H1 (cell line): ENCODE data around the gene FAM114A2. TPM values are rescaled to one million over a fixed set of nuclear protein-coding genes. Genes with fewer than 3 reads are reported as not detected.
A peak's percentile ranks its signal among the peaks of the same experiment; 100 is the strongest.

Source experiments
- CTCF ChIA-PET: fragments of 300-600 bp; sonication (Branson Sonifier 250); formaldehyde crosslinking; loops from one replicate; lab custom pipeline; 2021; ENCODE audit not compliant: partially characterized antibody; lab: Charles Lee
- POLR2A ChIA-PET: fragments of 300-600 bp; sonication (Branson Sonifier 250); formaldehyde crosslinking; loops from one replicate; lab custom pipeline; 2021; ENCODE audit warnings: inconsistent platforms; ENCODE audit not compliant: partially characterized antibody; lab: Charles Lee
- DNase-seq, 2 experiments: peaks; one replicate each; pipeline versions ENCODE4 v3.0.0 to v3.0.0-alpha.2; 2010 to 2022; ENCODE audit warnings: low spot score in 2 of 2, low read depth in 1 of 2, mixed read lengths in 1 of 2
- FAIRE-seq: peaks from 2 replicates; lab custom pipeline; 2011; peaks lifted over from hg19 to GRCh38; lab: Jason Lieb, UNC
- H2AFZ ChIP-seq: 2 replicates; pipeline ENCODE4 v1.8.1; 2012; ENCODE audit warnings: low read length, inconsistent platforms
- H2AK5ac ChIP-seq: 2 replicates; pipeline ENCODE4 v1.6.1; 2013; ENCODE audit warnings: low read depth, low read length
- H2BK120ac ChIP-seq: replicated peaks from 2 replicates; pipeline ENCODE3; 2013; ENCODE audit warnings: low read depth, low read length, inconsistent platforms
- H2BK12ac ChIP-seq: 2 replicates; pipeline ENCODE4 v1.6.1; 2013; ENCODE audit warnings: low read depth, low read length
- H2BK15ac ChIP-seq: 2 replicates; pipeline ENCODE4 v1.6.1; 2013; ENCODE audit warnings: low read length
- H2BK20ac ChIP-seq: 2 replicates; pipeline ENCODE4 v1.6.1; 2013; ENCODE audit warnings: low read length
- H2BK5ac ChIP-seq: 2 replicates; pipeline ENCODE4 v1.6.1; 2013; ENCODE audit warnings: low read depth, low read length
- H3K14ac ChIP-seq: 2 replicates; pipeline ENCODE4 v1.6.1; 2013; ENCODE audit warnings: inconsistent platforms; ENCODE audit not compliant: insufficient read length
- H3K18ac ChIP-seq: 2 replicates; pipeline ENCODE4 v1.6.1; 2013; ENCODE audit warnings: low read length; ENCODE audit errors: extremely low read depth
- H3K23ac ChIP-seq: 2 replicates; pipeline ENCODE4 v1.6.1; 2013; ENCODE audit warnings: inconsistent platforms; ENCODE audit not compliant: insufficient read length
- H3K23me2 ChIP-seq: 2 replicates; pipeline ENCODE4 v1.6.1; 2013; ENCODE audit warnings: low read depth, low read length
- H3K27ac ChIP-seq: 2 replicates; pipeline ENCODE4 v1.6.1; 2011; ENCODE audit warnings: low read depth, low read length, inconsistent platforms
- H3K27me3 ChIP-seq, 4 experiments: replicated peaks in 1 of 4; 1 replicate in 1 of 4; 2 replicates in 3 of 4; pipeline versions ENCODE4 v1.6.1 to v1.8.1; 2011 to 2013; ENCODE audit warnings: low read length in 3 of 4, mild to moderate bottlenecking in 3 of 4, inconsistent platforms in 2 of 4, mixed read lengths in 2 of 4, moderate library complexity in 1 of 4; ENCODE audit not compliant: control insufficient read depth in 3 of 4, insufficient read depth in 3 of 4; ENCODE audit errors: extremely low read depth in 1 of 4
- H3K36me3 ChIP-seq, 4 experiments: 2 replicates each; pipeline versions ENCODE4 v1.6.1 to v1.8.1; 2011 to 2013; ENCODE audit warnings: mild to moderate bottlenecking in 4 of 4, low read length in 3 of 4, moderate library complexity in 2 of 4, control low read depth in 1 of 4, inconsistent platforms in 1 of 4; ENCODE audit not compliant: insufficient read depth in 4 of 4, control insufficient read depth in 2 of 4
- H3K4ac ChIP-seq: replicated peaks from 2 replicates; pipeline ENCODE3; 2013; ENCODE audit warnings: low read length, low read depth, mixed read lengths, inconsistent platforms; ENCODE audit not compliant: insufficient read length
- H3K4me1 ChIP-seq, 4 experiments: replicated peaks in 1 of 4; 1 replicate in 1 of 4; 2 replicates in 3 of 4; pipeline versions ENCODE4 v1.6.1 to v1.8.1; 2011 to 2013; ENCODE audit warnings: low read length in 3 of 4, inconsistent platforms in 2 of 4, mixed read lengths in 1 of 4; ENCODE audit not compliant: insufficient read depth in 4 of 4, control insufficient read depth in 3 of 4
- H3K4me2 ChIP-seq, 2 experiments: 2 replicates each; pipeline versions ENCODE4 v1.6.1 to v1.8.1; 2011 to 2013; ENCODE audit warnings: low read depth in 2 of 2, low read length in 2 of 2, control low read depth in 1 of 2, inconsistent platforms in 1 of 2, mild to moderate bottlenecking in 1 of 2; ENCODE audit not compliant: insufficient read depth in 1 of 2
- H3K4me3 ChIP-seq, 4 experiments: fragments of 200-600, 300-600 bp in 1 of 4; sonication (generic), shearing (Covaris generic), sonication (Bioruptor Twin) in 1 of 4; 2 replicates each; pipeline versions ENCODE4 v1.5.1 to v1.8.1; 2011 to 2016; ENCODE audit warnings: low read length in 4 of 4, low read depth in 3 of 4, control low read depth in 2 of 4, inconsistent platforms in 2 of 4, mild to moderate bottlenecking in 2 of 4, mixed read lengths in 1 of 4, moderate library complexity in 1 of 4; ENCODE audit not compliant: insufficient read depth in 2 of 4; ENCODE audit errors: extremely low read depth in 1 of 4
- H3K56ac ChIP-seq: replicated peaks from 2 replicates; pipeline ENCODE3; 2013; ENCODE audit warnings: low read depth, mild to moderate bottlenecking, mixed read lengths, low read length, inconsistent platforms; ENCODE audit not compliant: insufficient read length
- H3K79me1 ChIP-seq: 2 replicates; pipeline ENCODE4 v1.6.1; 2013; ENCODE audit warnings: low read depth, low read length, control low read depth
- H3K79me2 ChIP-seq, 2 experiments: 2 replicates each; pipeline versions ENCODE4 v1.6.1 to v1.8.1; 2012 to 2013; ENCODE audit warnings: low read length in 2 of 2, mild to moderate bottlenecking in 2 of 2, inconsistent platforms in 1 of 2; ENCODE audit not compliant: insufficient read depth in 2 of 2, control insufficient read depth in 1 of 2
- H3K9ac ChIP-seq, 4 experiments: replicated peaks in 1 of 4; 1 replicate in 1 of 4; 2 replicates in 3 of 4; pipeline versions ENCODE4 v1.6.1 to v1.8.1; 2011 to 2013; ENCODE audit warnings: low read depth in 3 of 4, low read length in 3 of 4, control low read depth in 2 of 4, mild to moderate bottlenecking in 2 of 4, moderate library complexity in 2 of 4, inconsistent platforms in 1 of 4; ENCODE audit errors: extremely low read depth in 1 of 4
- H3K9me3 ChIP-seq, 2 experiments: 2 replicates each; pipeline versions ENCODE4 v1.6.1 to v1.8.1; 2012 to 2013; ENCODE audit warnings: mild to moderate bottlenecking in 2 of 2, moderate library complexity in 2 of 2, control low read depth in 1 of 2, inconsistent platforms in 1 of 2, low read depth in 1 of 2, low read length in 1 of 2, mixed read lengths in 1 of 2; ENCODE audit not compliant: insufficient read depth in 2 of 2
- H4K20me1 ChIP-seq, 2 experiments: replicated peaks in 1 of 2; 2 replicates each; pipeline versions ENCODE3 to v1.8.1; 2011 to 2013; ENCODE audit warnings: inconsistent platforms in 2 of 2, low read length in 2 of 2, mild to moderate bottlenecking in 1 of 2; ENCODE audit not compliant: insufficient read depth in 2 of 2, control insufficient read depth in 1 of 2
- H4K5ac ChIP-seq: 2 replicates; pipeline ENCODE4 v1.6.1; 2013; ENCODE audit warnings: low read length, low read depth, mixed read lengths, inconsistent platforms; ENCODE audit not compliant: insufficient read length
- H4K8ac ChIP-seq: 2 replicates; pipeline ENCODE4 v1.8.0; 2013; ENCODE audit warnings: mild to moderate bottlenecking, moderate library complexity, low read length, inconsistent platforms; ENCODE audit not compliant: insufficient read depth; ENCODE audit errors: extremely low read depth
- H4K91ac ChIP-seq: replicated peaks from 2 replicates; pipeline ENCODE3; 2013; ENCODE audit warnings: low read length, mixed read lengths, inconsistent platforms; ENCODE audit not compliant: insufficient read length
- CREB1 ChIP-seq: IDR thresholded peaks from 2 replicates; pipeline ENCODE4 v1.6.1; 2012; ENCODE audit warnings: inconsistent platforms
- FOSL1 ChIP-seq: IDR thresholded peaks from 2 replicates; pipeline ENCODE4 v1.6.1; 2011; ENCODE audit warnings: mild to moderate bottlenecking, low read depth, low read length, moderate library complexity; ENCODE audit not compliant: insufficient read depth
- GABPA ChIP-seq: IDR thresholded peaks from 2 replicates; pipeline ENCODE4 v1.6.1; 2011; ENCODE audit warnings: mild to moderate bottlenecking, low read length, moderate library complexity, borderline replicate concordance; ENCODE audit not compliant: insufficient read depth
- GTF2F1 ChIP-seq: IDR thresholded peaks from 2 replicates; pipeline ENCODE4 v1.6.1; 2012; ENCODE audit warnings: low read depth, low read length, improper control_type of control experiment, borderline replicate concordance
- HDAC6 ChIP-seq: IDR thresholded peaks from one replicate; pipeline ENCODE4 v1.7.1; 2012; ENCODE audit warnings: low read depth, mild to moderate bottlenecking, inconsistent platforms, low read length, moderate library complexity
- NANOG ChIP-seq: IDR thresholded peaks from 2 replicates; pipeline ENCODE4 v1.6.1; 2011; ENCODE audit warnings: low read length, low read depth, mild to moderate bottlenecking, inconsistent platforms; ENCODE audit not compliant: insufficient read depth, poor library complexity, severe bottlenecking
- NRF1 ChIP-seq: IDR thresholded peaks from 2 replicates; pipeline ENCODE4 v1.6.1; 2011; ENCODE audit warnings: mild to moderate bottlenecking, low read depth, low read length, improper control_type of control experiment
- POLR2A ChIP-seq, 2 experiments: IDR thresholded peaks; 1 replicate in 1 of 2; 2 replicates in 1 of 2; pipeline ENCODE4 v1.6.1; 2011; ENCODE audit warnings: low read depth in 2 of 2, low read length in 2 of 2, mild to moderate bottlenecking in 2 of 2; ENCODE audit errors: control extremely low read depth in 1 of 2
- POLR2AphosphoS5 ChIP-seq: IDR thresholded peaks from 2 replicates; pipeline ENCODE4 v1.6.1; 2011; ENCODE audit warnings: low read depth, low read length
- RBBP5 ChIP-seq: IDR thresholded peaks from 2 replicates; pipeline ENCODE4 v1.7.1; 2012; ENCODE audit warnings: low read depth, mild to moderate bottlenecking, inconsistent platforms, low read length, moderate library complexity, borderline replicate concordance
- SIRT6 ChIP-seq: IDR thresholded peaks from one replicate; pipeline ENCODE4 v1.7.1; 2012; ENCODE audit warnings: low read length, inconsistent platforms
- TBP ChIP-seq: IDR thresholded peaks from 2 replicates; pipeline ENCODE4 v1.6.1; 2011; ENCODE audit warnings: low read depth, low read length, improper control_type of control experiment
- TEAD4 ChIP-seq: IDR thresholded peaks from 2 replicates; pipeline ENCODE4 v1.6.1; 2012; ENCODE audit warnings: low read depth, low read length, inconsistent platforms, mixed read lengths
- YY1 ChIP-seq: IDR thresholded peaks from 2 replicates; pipeline ENCODE4 v1.6.1; 2011; ENCODE audit warnings: low read depth, mild to moderate bottlenecking, low read length
- WGBS, 2 experiments: shearing (Covaris generic) in 1 of 2; methylation state at CpG; one replicate each; pipeline versions ENCODE4 v1.1.6 to v1.1.7; 2013 to 2015; ENCODE audit warnings: low lambda C conversion rate in 2 of 2, mixed read lengths in 2 of 2, inconsistent platforms in 1 of 2, low coverage in 1 of 2, missing lambda C conversion rate in 1 of 2; ENCODE audit not compliant: insufficient replicate concordance in 2 of 2, insufficient coverage in 1 of 2, insufficient read length in 1 of 2; ENCODE audit errors: extremely low coverage in 1 of 2, missing lambda C conversion rate in 1 of 2; 5-methylcytosine and 5-hydroxymethylcytosine counted together
- polyA plus RNA-seq, 7 experiments: library from polyadenylated mRNA; depleted of rRNA in 3 of 7; stranded (reverse) in 5 of 7; unstranded in 2 of 7; fragments of >200 nt in 5 of 7; fragments of 200-250 nt in 2 of 7; gene quantifications; 1 replicate in 5 of 7; 2 replicates in 1 of 7; 4 replicates in 1 of 7; pipeline versions ENCODE4 v1.2.1 to v1.2.3, GENCODE V29; 2011 to 2013; ENCODE audit warnings: missing spikeins in 2 of 7, mixed read lengths in 2 of 7
- total RNA-seq: library from RNA; stranded (reverse); fragmentation: NEBNext Ultra II Directional; extraction: Animal tissue kit (Norgen Biotek cat#: 25700); gene quantifications from 2 replicates; pipeline ENCODE4 v1.2.1, GENCODE V29; 2021

The FAM114A2 gene
- total and polyA plus RNA-seq, 2 of the 8 experiments (the other 6 are each of a cell fraction or from before 2014, with no cell fraction given): 3.8 to 9.2 TPM

GRCh38 chr5:153953411-153953810 lies 85.3 kb downstream of the FAM114A2 start:
- Histone ChIP-seq H3K27me3 (no peaks in the 10 kb centered on the region), H3K36me3 (no peaks in the 10 kb centered on the region), H2BK12ac (no peak overlapping the region), H3K23me2 (no peaks in the 10 kb centered on the region), H3K9me3 (peaks cover 3% of the 10 kb centered on the region in 2 experiments; a peak in 2 of 4 replicates), H3K4me3 (no peak overlapping the region), H4K20me1 (no peaks in the 10 kb centered on the region), H3K27ac (no peak overlapping the region), H3K14ac (no peak overlapping the region), H3K23ac (no peak overlapping the region), H3K9ac (no peak overlapping the region), H3K79me2 (no peaks in the 10 kb centered on the region), H3K79me1 (no peaks in the 10 kb centered on the region), H3K18ac (no peak overlapping the region), H4K5ac (no peak overlapping the region), H3K4me1 (peaks cover 0 to under 1% (median 0%) of the 10 kb centered on the region in 4 experiments; a peak in 1 of 7 replicates), H4K91ac (no peak overlapping the region), H3K56ac (no peak overlapping the region), H2BK20ac (no peak overlapping the region), H4K8ac (no peak overlapping the region), H2AK5ac (no peak overlapping the region), H2AFZ (0 out of 2 replicates have a peak overlapping the region, but pooled peaks have one; percentile 33), H3K4me2 (no peak overlapping the region), H2BK5ac (no peak overlapping the region), H3K4ac (no peak overlapping the region), H2BK120ac (no peak overlapping the region), H2BK15ac (no peak overlapping the region)
- TF ChIP-seq GTF2F1: no peak
- no peak for TF ChIP-seq TBP
- TF ChIP-seq RBBP5: no peak
- no peak for TF ChIP-seq NRF1
- TF ChIP-seq HDAC6: no peak
- no peak for TF ChIP-seq CREB1
- TF ChIP-seq TEAD4: no peak
- TF ChIP-seq POLR2AphosphoS5: no peak
- TF ChIP-seq POLR2A (IDR thresholded peaks at IDR 0.05; ENCODE audit: control extremely low read depth in 1 of 2, low read depth in 2 of 2, low read length in 2 of 2): no peak
- no peak for TF ChIP-seq YY1
- no peak for TF ChIP-seq NANOG
- TF ChIP-seq SIRT6: no peak
- TF ChIP-seq FOSL1: no peak
- no peak for TF ChIP-seq GABPA
- ChIA-PET CTCF (interaction anchor here (2.7 to 3.1 kb wide), 2 partner anchors 11 to 127 kb away, joined by 14 to 15 read pairs; no protein-coding TSS in a partner anchor), POLR2A (no interaction called here)
- no peak for DNase-seq
- 84% methylated on average over 3 of the region's 3 CpGs; no CpG with 5 or more reads in 1 of the 2 experiments for WGBS, 2 experiments
- no peak for FAIRE-seq
